ENCODE measurements around the gene DNAJC22. TPM values are rescaled to one million over a fixed set of nuclear protein-coding genes. Genes with fewer than 3 reads are reported as not detected.
"Not testable (repeated sequence)": the region's sequence is repeated elsewhere in the genome, so short reads cannot be mapped to it uniquely, and the experiment has no call there.

The DNAJC22 gene
- 8.2 and 12.3 TPM in 2 replicates for total RNA-seq (2014; rRNA removed; shearing (Covaris generic))

DNA sequence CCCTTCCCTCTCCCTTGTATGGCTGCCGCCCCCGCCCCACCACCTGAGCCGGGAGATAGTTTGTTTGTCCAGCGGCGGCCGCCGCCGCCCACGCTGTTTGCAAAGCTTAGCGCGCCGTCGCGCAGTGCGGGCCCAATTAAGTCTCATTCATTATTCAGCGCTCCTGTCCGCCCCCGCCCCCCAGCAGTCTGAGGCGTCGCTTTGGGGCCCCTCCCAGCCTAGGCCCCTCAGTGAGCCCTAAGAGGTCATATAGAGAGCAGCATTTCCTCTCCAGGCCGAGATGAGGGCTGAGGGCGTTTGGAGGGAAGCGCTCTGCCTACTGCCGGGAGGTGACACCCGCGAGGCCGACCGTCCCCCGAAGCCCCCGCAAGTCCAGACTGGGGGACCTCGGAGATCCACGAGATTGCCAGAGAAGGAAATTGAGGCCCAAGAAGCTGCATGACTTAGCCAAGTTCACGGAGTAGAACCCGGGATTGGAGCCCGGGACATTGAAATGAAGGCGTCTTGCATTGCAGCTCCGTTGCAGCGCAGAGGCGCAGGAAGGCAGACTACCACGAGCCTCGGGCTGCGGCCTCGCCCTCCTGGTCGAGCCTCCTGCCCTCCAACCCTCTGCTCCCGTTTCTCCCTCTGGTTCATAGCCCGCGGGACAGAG, at the start of gene DNAJC22:
Gene DNAJC22, plus strand, starts transcription at position 230 of the 652 bp plus-strand sequence. CDS start 1,985 bp downstream, outside the sequence.
- no peak for DNase-seq (ENCODE audit: low read depth)

DNA sequence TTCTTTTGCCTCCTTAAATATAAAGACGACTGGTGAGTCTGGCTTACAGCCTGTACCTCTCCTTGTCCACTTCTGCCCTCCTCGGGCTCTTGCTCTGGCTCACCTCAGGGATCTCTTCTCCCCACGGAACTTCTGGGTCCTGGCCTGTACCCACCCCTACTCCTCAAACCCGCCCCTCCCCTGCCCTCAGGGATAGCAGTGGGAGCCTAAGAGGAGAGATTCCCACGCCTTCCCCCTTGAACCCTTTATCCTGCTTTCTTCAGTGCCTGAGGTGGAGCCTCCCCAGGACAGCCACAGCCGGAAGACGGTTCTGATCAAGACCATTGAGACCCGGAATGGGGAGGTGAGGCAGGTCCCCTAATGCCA, 49.0 kb upstream of the DNAJC22 start:
- no peak for DNase-seq (ENCODE audit: low read depth)

DNA sequence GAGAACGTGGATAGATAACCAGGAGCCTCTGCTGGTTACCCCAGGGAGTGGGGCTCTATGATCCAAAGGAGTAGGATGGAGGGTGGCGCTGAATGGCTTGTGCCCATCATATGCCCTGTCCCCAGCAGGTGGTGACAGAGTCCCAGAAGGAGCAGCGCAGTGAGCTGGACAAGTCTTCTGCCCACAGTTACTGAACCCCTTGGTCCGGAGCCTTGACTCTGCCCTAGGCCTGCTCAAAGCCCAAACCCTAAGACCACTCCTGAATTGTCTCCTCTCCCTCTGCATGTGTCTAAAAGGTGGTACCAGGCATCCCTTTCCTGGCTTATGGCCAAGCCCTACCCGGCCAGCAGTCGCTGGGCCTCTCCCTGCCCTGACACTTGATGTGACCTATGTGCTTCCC, 48.5 kb upstream of the DNAJC22 start:
- no peak for DNase-seq (ENCODE audit: low read depth)

DNA sequence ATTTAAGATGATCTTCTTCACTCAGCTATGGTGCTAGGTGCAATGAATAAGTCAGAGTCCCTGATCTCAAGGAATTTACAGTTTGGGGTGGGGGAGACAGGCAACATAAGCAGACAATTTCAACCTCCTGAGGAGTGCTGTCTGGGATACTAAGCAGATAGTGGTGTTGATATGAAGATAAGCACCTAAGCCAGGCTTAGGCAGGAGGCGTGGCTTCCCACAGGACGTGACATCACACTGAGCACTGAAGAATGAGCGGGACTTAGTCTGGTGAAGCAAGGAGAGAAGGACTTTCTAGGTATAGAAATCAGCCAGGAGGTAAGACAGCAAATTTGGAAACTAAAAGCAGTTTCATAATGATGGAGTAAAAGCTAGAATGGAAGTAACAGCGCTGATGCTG, 44.9 kb upstream of the DNAJC22 start:
- DNase-seq (ENCODE audit: low read depth) = no peak

DNA sequence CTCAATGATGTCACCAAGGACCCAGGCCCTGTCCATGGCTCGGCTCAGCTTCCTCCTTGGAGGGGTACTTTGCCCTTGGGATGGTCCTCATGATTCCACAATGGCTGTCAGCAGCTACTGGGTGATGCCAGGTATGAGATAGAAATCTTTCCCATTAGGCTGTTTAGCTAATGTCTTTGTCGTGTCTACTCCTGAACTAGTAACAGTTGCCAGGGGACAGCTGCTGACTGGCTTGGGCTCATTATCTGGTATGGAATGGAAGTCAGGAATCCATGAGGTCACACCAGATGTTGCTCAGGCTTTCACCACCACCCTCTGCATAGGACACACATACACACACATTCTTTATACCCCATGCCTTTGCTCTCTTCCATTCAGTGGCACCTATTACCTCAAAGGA, 42.5 kb upstream of the DNAJC22 start:
- peak; percentile 22 for DNase-seq (ENCODE audit: low read depth)

DNA sequence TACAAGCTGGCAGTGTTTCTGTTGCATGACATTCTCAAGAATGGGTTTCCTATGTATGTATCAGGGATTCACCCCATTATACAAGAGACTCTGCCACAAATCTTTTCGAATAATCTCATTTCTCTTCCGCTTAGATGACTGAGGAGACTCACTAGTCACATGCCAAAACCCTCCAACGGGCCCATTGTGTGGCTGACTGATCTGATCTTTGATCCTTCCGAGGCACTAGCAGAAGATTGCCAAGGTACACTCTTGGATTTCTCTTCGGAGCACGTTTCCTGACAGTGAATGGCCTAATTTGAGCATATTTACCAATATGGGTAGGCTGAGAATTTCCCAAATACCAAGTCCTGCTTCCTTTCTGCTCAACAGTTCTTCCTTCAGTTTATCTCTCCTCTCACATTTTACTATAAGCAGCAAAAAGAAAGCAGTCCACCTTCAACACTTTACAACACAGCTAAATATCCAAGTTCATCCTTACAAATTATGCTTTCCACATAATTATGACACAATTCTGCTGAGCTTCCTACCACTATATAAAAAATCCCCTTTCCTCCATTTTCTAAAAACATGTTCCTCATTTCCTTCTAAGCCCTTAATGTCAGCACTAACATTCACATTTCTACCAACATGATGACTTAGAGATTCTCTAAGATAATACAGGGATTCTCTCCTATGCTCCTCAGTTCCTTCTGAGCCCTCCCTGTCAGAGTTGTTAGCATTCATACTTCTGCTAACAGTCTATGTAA, 40.8 kb upstream of the DNAJC22 start:
- no peak for DNase-seq (ENCODE audit: low read depth)

DNA sequence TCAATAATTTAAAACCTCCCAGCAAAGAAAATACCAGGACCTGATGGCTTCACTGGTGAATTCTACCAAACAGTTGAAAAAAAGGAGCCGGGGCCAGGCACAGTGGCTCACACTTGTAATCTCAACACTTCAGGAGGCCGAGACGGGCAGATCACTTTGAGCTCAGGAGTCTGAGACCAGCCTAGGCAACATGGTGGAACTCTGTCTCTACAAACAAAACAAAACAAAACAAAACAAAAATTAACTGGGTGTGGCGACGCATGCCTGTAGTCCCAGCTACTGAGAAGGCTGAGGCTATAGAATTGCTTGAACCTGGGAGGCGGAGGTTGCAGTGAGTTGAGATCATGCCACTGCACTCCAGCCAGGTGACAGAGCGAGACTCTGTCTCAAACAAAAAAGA, 37.3 kb upstream of the DNAJC22 start:
- no peak for DNase-seq (ENCODE audit: low read depth)

DNA sequence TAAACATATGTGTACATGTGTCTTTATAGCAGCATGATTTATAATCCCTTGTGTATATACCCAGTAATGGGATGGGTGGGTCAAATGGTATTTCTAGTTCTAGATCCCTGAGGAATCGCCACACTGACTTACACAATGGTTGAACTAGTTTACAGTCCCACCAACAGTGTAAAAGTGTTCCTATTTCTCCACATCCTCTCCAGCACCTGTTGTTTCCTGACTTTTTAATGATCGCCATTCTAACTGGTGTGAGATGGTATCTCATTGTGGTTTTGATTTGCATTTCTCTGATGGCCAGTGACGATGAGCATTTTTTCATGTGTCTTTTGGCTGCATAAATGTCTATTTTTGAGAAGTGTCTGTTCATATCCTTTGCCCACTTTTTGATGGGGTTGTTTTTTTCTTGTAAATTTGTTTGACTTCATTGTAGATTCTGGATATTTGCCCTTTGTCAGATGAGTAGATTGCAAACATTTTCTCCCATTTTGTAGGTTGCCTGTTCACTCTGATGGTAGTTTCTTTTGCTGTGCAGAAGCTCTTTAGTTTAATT, 36.2 kb upstream of the DNAJC22 start:
- DNase-seq (ENCODE audit: low read depth) = not testable (repeated sequence)

DNA sequence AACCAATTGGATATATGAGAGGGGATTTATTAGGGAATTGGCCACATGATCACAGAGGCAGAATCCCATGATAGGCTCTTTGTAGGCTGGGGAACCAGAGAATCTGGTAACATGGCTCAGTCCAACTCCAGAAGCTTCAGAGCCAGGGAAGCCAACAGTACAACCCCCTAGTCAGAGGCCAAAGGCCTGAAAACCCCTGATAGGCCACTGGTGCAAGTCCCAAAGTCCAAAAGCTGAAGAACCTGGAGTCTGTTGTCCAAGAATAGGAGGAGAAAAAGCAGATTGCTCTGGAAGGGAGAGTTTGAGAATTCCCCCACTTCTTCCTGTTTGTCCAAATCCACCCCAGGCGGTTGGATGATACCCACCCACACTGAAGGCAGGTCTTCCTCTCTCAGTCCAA, 31.9 kb upstream of the DNAJC22 start:
- DNase-seq (ENCODE audit: low read depth) = no peak

DNA sequence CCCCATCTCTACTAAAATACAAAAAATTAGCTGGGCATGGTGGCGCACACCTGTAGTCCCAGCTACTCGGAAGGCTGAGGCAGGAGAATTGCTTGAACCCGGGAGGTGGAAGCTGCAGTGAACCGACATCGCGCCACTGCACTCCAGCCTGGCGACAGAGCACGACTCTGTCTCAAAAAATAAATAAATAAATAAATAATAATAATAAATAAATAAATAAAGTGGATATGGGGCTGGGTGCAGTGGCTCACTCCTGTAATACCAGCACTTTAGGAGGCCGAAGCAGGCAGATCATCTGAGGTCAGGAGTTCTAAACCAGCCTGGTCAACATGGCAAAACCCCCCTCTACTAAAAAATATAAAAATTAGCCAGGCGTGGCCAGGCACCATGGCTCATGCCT, 29.6 kb upstream of the DNAJC22 start:
- DNase-seq (ENCODE audit: low read depth) = not testable (repeated sequence)

DNA sequence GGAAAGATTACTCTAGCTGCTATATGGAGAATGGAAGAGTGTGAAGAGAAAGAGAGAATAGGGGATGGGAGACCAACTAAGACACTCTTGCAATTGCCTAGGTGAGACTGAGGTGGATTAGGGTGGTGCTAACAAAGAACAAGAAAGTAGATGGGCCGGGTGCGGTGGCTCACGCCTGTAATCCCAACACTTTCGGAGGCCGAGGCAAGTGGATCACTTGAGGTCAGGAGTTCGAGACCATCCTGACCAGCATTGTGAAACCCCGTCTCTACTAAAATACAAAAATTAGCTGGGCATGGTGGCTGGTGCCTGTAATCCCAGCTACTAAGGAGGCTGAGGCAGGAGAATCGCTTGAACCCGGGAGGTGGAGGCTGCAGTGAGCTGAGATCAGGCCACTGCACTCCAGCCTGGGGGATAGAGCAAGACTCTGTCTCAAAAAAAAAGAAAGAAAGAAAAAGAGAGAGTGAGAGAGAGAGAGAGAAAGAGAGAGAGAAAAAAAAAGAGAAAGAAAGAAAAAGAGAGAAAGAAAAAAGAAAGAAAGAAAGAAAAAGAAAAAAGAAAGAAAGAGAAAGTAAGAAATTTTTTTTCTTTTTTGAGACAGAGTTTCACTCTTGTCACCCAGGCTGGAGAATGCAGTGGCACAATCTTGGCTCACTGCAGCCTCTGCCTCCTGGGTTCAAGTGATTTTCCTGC, 26.1 kb upstream of the DNAJC22 start:
- not testable (repeated sequence) for DNase-seq (ENCODE audit: low read depth)

DNA sequence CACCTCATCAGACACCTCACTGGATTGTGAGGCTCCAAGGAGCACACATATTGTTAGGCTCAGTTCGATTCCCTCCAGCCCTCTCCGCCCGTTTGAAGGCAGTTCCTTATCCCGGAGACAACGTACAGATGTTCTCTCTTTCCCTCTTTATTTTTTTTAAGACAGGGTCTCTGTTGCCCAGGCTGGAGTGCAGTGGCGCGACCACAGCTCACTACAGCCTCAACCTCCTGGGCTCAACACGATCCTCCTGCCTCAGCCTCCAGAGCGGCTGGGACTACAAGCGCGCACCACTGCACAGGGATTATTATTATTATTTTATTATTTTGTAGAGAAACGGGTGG, 24.4 kb upstream of the DNAJC22 start:
- no peak for DNase-seq (ENCODE audit: low read depth)

DNA sequence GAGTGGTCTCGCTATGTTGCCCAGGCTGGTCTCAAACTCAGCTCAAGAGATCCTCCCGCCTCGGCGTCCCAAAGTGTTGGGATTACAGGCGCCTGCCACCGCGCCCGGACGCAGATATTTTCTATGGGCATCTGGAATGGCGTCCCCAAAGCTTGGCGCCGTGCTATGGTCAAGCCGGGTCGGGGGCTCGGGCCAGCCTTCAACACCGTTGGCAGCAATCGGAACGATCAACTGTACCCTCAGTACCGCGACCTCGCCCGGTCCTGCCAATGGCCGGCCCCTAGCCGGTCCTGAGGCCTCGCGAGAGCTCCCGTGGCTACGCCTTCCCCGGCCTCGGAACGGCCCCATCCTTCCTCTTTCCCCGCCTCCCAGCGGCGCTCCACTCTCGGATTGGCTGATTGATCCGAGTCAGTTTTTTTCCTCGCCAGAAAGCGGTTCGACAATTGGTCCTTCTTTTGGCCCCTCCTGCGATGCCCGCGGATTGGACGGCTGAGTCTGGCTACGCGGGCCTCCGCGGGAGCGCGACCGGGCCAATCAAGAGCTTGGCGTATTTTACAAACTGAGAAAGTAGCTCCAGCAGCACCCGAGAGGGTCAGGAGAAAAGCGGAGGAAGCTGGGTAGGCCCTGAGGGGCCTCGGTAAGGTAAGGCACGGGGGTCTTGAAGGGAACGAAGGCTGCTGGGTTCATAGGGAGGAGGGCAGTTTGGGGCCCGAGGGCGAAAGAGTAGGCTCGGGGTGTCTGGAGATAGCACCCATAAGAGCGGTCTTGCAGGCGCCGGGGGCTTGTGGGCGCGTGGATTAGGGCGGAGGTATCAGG, 23.8 kb upstream of the DNAJC22 start, which contains the start of gene TROAP:
Gene TROAP, plus strand, starts transcription at position 548 of the 816 bp plus-strand sequence. CDS start 354 bp downstream, outside the sequence.
- DNase-seq (ENCODE audit: low read depth) = peak; percentile 98

DNA sequence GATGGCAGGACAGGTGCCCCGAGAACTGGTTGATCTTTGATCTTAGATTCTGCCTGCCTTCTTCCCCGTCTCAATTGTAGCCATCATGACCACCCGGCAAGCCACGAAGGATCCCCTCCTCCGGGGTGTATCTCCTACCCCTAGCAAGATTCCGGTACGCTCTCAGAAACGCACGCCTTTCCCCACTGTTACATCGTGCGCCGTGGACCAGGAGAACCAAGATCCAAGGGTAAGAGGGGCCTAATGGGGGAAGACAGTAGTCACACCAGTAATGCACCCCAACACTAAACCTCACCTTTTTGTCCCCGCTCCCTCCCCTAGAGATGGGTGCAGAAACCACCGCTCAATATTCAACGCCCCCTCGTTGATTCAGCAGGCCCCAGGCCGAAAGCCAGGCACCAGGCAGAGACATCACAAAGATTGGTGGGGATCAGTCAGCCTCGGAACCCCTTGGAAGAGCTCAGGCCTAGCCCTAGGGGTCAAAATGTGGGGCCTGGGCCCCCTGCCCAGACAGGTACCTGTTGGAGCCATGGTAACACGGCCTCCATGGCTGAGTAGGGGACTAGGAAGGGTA, 23.1 kb upstream of the DNAJC22 start:
- no peak for DNase-seq (ENCODE audit: low read depth)

DNA sequence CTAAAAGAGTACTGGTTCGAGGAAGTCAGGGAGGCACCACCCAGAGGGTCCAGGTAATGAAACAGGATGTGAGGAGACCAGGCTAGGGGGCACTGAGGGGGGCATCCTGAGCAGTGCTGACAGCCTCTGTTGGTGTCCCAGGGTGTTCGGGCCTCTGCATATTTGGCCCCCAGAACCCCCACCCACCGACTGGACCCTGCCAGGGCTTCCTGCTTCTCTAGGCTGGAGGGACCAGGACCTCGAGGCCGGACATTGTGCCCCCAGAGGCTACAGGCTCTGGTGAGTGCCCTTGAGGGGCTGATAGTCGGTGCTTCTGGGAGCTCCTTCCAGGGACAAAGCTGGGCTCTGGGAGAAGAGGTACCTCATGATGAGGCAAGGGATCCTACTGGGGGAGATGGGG, 21.1 kb upstream of the DNAJC22 start:
- DNase-seq (ENCODE audit: low read depth) = no peak

DNA sequence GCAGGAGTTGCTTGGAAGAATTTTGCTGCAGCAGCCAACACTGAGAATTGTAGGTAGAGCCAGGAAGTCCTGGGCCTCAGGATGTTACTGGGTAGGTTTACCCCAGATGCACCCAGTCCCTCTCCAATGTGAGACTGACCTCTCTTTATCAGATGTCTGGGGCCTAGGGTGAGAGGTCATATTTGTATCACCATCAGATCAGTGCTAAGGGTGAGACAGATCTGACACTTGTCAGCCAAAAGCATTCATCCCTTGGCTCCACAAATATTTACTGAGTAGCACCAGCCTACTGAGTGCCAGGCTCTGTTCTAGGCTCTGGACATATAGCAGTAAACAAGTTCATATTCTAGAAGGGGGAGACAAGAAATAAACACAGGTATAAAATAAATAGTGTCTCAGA, 19.3 kb upstream of the DNAJC22 start:
- DNase-seq (ENCODE audit: low read depth) = no peak

DNA sequence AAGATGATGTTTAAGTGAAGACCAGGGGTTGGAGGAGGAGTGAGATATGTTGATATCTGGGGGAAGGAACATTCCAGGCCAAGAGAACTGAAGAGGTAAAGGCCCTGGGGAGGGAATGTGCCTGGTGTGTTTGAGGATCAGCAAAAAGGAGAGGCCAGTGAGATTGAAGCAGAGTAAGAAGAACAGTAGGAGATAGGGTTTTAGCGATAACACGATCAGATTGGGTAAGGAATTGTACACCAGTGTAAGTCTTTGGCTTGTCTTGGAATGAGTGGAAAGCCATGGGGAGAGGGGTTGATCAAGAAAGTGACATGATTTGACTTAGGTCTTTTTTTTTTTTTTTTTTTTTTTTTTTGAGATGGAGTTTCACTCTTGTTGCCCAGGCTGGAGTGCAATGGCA, 18.8 kb upstream of the DNAJC22 start:
- DNase-seq (ENCODE audit: low read depth) = no peak

DNA sequence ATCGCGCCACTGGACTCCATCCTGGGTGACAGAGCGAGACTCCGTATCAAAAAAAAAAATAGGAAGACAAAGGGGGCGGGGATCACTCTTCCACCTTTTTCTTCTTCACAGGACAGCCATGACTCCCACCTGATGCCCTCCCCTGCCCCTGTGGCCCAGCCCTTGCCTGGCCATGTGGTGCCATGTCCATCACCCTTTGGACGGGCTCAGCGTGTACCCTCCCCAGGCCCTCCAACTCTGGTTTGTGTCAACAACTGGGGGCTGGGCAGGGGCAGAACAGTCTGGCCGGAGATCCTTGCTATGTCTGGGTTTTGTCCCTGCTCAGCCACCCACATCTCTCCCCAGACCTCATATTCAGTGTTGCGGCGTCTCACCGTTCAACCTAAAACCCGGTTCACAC, 17.9 kb upstream of the DNAJC22 start:
- no peak for DNase-seq (ENCODE audit: low read depth)

DNA sequence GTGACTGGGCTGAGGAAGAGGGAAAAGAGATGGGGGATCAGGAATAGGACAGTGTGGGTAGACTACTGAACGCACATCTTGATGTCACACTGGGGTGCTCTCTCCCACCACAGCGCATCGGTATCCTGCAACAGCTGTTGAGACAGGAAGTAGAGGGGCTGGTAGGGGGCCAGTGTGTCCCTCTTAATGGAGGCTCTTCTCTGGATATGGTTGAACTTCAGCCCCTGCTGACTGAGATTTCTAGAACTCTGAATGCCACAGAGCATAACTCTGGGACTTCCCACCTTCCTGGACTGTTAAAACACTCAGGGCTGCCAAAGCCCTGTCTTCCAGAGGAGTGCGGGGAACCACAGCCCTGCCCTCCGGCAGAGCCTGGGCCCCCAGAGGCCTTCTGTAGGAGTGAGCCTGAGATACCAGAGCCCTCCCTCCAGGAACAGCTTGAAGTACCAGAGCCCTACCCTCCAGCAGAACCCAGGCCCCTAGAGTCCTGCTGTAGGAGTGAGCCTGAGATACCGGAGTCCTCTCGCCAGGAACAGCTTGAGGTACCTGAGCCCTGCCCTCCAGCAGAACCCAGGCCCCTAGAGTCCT, 16.6 kb upstream of the DNAJC22 start:
- no peak for DNase-seq (ENCODE audit: low read depth)

DNA sequence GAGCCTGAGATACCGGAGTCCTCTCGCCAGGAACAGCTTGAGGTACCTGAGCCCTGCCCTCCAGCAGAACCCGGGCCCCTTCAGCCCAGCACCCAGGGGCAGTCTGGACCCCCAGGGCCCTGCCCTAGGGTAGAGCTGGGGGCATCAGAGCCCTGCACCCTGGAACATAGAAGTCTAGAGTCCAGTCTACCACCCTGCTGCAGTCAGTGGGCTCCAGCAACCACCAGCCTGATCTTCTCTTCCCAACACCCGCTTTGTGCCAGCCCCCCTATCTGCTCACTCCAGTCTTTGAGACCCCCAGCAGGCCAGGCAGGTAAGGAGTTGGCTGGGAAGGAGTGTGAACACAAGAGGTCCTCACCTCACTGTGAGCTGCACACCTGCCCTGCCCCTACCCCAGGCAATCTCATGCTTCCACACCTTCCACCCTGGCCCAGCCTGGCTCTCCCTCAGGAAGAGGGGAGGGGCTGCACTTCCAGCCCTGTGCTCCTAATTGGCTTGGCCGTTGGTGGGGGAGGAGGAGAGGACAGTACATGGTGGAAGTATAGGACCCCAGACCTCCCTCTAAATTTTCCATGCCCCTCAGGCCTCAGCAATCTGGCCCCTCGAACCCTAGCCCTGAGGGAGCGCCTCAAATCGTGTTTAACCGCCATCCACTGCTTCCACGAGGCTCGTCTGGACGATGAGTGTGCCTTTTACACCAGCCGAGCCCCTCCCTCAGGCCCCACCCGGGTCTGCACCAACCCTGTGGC, 15.9 kb upstream of the DNAJC22 start:
- no peak for DNase-seq (ENCODE audit: low read depth)
